Embryonic facial prominence (tissue), 1 donor: ENCODE results near the gene CYP8B1.
"Not testable (repeated sequence)": the region's sequence is repeated elsewhere in the genome, so short reads cannot be mapped to it uniquely, and the experiment has no call there.

Source experiments
- DNase-seq: peaks from one replicate; pipeline ENCODE4 v3.0.0-alpha.2; 2016; ENCODE audit errors: extremely low spot score

The CYP8B1 gene

DNA sequence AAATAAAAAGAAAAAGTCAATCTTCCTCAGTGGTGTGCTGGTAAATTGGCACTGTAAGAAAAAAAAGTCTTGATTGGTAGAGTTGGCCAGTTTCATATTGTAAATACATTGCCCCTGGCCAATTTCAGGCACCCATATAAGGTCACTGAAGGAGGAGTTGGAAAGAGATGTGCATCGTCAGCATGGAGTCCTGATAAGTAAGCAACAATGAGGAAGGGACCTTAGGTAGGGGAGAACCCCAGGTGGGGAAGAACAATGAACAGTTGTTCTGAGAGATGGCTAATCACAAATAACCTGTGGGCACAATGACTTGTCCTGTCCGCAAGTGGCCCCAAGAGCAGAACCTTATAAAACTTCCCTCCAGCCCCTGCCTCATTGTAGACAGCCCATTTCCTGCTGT is 8.6 kb upstream of the CYP8B1 start:
- DNase-seq, result no peak

DNA sequence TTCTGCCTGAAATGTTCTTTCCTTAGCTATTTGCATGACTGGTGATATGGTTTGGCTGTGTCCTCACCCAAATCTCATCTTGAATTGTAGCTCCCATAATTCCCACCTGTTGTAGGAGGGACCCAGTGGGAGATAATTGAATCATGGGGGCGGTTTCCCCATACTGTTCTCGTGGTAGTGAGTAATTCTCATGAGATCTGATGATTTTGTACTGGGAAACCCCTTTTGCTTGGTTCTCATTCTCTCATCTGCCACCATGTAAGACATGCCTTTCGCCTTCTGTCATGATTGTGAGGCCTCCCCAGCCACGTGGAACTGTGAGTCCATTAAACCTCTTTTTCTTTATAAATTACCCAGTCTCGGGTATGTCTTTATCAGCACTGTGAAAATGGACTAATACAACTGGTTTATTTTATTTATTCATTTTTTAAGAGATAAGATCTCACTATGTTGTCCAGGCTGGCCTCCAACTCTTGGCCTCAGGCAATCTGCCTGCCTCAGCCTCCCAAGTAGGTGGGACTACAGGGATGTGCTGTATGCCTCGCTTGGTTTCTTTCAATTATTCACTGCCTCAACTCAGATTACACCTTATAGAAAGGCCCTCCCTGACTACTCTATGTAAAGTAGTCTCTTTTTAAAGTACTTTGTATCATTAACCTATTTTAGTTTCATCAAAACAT is 7.7 kb upstream of the CYP8B1 start:
- DNase-seq, result not testable (repeated sequence)

DNA sequence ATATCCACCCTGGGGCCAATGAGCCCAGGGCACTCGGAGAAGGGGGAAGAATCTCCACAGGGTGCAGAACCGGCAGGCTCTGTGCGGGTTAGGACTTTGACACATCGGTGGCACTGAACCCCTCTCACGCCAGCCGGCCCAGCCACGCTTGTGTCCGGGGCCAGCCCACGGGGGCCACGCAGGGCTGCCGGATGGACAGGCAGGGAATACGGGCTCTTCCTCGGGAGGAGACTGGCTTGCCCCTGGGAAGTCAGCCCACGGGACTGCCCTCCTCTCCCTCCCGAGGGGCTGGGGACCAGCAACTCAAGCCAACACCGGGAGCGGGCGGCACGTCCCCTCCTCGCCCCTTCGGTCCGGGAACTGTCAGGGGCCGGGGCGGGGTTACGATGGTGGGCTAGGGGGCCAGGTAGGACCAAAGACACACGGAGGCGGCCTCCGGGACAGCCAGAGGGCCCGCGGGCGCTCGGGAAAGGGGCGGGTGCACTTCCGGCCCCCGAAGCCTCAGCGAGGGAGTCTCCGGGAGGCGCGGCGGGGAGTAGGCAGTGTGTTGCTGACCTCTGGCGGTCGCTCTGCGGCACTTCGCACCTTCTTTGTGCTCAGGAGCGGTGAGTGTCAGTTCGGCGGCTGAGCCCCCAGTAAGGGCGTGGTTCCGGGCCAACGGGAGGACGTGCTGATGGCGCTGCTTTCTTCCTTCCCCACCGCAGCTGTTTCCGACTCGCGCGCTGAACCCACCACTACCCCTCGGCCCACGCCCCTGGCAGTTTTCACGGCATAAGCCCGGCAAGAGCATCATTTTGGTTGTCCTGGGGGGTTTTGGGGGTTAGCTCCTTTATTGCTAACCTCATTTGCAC is 5.1 kb upstream of the CYP8B1 start:
- DNase-seq, result peak; percentile 62

DNA sequence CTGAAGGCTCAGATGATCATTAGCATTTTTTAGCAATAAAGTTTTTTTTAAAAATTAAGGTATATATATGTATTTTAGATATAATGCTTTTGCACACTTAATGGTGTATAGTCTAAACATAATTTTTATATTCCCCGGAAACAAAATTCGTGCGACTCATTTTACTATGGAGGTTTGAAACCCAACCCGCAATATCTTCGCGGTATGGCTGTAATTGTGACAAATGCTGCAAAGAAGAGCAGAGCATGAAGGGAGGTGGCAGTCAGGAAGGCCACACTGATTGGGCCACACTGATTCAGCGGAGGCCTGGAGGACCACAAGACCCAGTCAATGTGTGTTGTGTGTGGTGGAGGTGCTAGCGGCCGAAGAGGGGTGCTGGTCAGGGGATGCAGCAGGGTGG is 4.5 kb upstream of the CYP8B1 start:
- no peak for DNase-seq

DNA sequence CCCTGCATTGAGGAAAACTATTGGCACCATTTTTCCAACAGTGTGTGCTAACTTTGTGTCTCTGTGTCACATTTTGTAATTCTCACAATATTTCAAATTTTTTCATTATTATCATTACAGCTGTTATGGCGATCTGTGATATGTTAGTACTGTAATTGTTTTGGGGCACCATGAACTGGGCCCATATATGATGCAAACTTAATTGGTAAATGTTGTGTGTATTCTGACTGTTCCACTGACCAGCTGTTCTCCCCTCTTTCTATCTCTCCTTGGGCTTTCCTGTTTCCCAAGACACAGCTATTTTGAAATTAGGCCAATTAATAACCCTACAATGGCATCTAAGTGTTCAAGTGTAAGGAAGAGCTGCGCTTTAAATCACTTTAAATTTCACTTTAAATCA is 2.2 kb upstream of the CYP8B1 start:
- DNase-seq, result no peak

DNA sequence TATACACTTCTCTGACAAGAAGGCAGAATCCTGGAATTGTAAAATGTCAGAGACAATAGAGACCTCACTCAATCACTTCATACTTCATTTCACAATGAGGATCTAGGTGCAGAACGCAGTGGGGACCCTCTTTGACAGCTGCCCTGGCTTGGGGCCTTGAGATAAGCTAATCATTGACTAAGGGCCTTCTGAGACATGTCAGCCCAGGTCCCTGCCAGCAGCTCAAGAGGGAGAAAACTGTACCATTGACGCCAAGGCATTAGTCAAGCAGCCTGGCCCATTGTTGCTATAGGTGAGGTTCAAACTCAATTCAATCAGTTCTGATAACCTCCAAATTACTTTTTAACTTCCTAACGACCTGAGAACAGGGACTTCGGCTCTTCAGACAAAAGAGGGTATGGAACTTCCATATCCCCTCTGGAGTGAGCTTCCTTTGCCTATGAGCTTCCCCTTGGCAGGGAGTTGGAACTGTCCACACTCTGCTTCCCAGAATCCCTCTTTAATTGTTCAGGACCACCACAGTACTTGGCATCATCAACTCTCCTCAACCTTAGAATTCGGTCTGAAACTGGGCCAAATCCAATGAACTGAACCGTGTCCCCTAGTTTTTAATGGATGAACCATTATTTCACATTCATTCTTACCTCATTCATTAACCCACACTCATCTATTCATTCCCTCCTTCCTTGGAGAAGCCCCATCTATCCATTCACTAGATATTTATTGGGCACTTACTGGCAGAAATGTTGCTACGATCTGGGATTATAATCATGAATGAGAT is 1.5 kb upstream of the CYP8B1 start:
- DNase-seq, result no peak

DNA sequence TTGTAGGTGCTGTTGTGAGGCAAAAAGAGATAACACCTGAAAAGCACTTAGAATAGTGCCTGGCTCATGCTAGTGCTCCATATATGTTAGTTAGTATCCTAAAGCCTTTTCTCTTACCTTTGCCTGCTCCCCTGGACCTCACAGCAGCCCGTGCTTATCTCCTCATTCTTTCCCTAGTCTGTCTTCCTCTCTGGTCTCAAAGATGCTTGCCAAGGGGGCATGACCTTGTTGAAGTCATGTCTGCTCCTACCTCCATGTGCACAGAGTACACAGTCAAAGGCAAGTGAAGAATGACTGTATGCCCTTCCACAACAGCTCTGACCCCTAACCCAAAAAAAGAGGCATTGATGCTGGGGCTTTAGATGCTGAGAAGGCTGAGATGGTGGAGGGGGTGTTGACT is 722 bp upstream of the CYP8B1 start:
- no peak for DNase-seq

DNA sequence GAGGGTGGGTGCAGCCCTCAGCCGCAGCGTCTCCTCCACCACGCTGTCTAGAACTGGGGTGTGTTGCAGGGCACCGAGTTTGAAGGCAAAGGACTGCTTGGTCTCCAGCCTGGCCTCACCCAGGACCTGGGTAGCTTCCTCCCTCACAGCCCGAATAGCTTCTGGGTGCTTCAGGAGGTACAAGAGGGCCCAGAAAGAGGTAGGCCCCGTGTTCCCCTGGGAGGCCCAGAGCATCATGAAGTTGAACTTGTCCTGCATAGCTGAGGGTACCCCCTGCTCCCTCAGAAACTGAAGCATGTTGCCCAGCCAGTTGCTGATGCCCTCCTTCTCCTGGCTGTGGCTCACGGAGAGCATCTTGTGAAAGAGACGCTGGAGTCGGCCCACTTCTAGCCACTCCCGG is 930 bp downstream of the CYP8B1 start:
- no peak for DNase-seq

DNA sequence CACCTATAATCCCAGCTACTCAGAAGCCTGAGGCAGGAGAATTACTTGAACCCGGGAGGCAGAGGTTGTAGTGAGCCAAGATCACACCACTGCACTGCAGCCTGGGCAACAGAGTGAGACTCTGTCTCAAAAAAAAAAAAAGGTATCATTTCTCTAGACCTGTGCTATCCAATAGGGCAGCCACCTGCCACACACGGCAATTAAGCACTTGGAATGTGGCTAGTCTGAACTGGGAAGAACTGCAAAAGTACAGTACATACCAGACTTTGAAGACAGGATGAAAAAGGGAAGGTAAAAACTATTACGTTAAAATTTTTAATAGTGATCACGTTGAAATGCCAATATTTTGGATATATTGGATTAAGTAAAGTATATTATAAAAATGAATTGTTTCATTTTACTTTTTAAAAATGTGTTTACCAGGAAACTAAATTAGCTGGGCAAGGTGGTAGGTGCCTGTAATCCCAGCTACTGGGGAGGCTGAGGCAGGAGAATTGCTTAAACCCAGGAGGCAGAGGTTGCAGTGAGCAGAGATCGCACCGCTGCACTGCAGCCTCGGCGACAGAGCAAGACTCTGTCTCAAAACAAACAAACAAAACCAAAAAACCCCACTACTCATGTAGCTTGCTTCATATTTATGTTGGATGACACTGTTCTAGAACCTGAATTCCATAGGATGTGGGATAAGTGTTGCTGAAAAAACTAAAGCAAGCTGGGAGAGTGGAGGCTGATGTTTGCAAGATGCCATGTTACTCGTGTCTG is 2.3 kb downstream of the CYP8B1 start:
- DNase-seq, result no peak

DNA sequence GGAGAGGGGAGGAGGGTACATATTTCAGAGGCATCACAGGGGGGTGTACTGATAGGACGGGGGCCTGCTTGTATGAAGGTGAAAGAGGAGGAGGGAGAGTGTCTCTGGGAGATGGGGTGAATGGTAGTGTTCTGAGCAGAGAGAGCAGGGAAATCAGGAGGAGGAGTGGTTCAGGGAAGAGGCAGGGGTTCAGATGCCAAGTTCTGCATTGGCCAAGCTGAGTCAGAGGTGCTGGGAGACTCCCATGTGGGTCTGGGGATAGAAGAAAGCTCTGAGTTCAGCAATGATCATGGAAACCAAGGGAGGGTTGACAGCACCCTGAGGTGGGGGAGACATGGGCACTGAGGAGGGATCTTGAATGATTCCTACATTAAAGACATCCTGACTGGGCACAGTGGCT is 3.0 kb downstream of the CYP8B1 start:
- DNase-seq, result no peak

DNA sequence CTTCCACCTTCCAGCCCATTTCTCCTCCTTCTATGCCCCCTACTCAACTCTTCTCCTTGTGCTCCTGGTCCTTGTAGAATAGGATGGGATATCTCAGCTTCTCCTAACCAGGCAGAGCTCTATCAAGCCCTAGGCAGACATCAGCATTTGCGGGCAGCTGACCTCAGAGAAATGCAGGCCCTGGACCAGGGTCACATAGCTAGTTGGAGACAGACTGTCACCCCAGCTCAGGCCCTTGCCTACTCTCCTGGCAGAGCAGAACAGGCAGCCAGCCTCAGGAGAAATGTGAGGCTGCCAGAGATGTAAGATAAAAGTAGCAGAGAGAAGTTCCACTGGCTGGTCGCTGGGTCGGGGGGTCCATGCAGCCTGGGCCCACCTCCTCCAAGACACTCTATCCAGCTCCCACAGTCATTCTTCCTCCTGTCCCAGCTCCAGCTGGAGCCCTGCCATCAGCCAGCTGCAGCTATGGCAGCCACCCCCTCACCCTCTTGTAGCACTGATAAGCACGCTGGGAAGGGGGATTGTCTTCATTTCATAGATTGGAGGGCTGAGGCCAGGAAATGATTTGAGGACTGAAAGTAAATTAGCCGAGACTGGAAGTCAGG is 4.0 kb downstream of the CYP8B1 start:
- no peak for DNase-seq

DNA sequence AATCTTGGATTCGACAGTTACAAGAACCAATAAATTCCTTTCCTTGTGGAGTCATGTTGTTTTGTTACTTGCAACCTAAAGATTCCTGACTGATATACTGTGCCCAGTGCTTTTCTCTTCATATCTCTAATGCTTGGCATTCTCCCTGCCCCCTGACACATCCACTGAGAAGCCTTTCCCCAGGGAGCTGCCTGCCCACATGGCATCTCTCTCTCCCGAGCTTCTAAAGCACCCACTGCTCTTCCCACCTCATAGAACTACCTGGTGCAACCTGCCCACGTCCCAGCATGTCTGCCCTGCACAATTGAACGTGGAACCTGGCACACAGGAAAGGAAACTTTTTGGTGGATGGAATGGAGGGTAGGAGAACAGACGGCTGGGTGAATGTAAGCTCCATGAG is 6.8 kb downstream of the CYP8B1 start:
- no peak for DNase-seq

DNA sequence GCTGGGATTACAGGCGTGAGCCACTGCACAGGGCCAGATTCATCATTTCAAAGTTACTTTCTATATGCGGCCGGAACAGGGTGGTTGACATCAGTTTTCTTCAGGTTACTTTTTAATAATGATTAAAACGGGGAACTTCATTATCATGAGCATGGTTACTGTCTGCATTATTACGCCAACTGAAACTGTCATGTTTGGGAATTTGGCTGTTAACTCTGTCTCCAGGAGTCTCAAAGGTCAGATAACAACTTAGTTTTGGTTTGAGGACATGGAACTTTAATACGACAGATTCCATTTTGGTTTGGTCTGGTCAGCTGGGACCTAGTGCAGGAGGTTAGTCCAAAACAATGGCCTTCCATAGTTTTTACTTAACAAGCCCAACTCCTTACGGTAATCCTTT is 8.5 kb downstream of the CYP8B1 start:
- no peak for DNase-seq

DNA sequence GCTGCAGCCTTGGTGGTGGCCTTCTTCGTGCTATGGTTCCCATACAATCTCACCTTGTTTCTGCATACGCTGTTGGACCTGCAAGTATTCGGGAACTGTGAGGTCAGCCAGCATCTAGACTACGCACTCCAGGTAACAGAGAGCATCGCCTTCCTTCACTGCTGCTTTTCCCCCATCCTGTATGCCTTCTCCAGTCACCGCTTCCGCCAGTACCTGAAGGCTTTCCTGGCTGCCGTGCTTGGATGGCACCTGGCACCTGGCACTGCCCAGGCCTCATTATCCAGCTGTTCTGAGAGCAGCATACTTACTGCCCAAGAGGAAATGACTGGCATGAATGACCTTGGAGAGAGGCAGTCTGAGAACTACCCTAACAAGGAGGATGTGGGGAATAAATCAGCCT is 10.4 kb downstream of the CYP8B1 start:
- no peak for DNase-seq

DNA sequence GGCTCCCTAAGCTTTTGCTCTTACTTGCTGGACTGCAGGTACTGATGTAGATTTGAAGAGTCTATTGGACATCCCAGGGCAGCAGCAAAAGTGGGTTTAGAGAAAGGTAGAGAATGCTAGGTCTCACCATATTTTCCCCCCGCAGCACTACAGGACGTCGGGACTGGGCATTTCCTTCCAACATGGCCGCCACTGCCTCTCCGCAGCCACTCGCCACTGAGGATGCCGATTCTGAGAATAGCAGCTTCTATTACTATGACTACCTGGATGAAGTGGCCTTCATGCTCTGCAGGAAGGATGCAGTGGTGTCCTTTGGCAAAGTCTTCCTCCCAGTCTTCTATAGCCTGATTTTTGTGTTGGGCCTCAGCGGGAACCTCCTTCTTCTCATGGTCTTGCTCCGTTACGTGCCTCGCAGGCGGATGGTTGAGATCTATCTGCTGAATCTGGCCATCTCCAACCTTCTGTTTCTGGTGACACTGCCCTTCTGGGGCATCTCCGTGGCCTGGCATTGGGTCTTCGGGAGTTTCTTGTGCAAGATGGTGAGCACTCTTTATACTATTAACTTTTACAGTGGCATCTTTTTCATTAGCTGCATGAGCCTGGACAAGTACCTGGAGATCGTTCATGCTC is 11.2 kb downstream of the CYP8B1 start:
- DNase-seq, result no peak

DNA sequence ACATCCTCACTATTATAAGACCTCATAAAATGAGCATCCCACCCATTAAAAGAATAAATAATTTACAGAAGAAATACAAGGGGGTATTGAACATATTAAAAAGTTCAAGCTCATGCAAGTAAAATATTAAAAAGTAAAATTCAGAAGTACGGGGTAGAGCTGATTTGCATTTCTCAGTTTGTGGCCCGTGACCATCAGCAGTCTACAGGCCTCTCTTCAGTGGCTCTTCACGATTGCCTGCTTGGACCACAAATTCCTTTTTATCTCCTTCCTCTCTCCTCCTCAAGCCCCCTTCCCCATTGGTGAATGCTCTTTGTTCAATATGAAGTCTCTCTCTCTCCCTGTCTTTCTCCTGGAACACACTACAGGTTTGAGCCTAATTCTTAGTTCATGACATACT is 19.1 kb downstream of the CYP8B1 start:
- DNase-seq, result no peak

DNA sequence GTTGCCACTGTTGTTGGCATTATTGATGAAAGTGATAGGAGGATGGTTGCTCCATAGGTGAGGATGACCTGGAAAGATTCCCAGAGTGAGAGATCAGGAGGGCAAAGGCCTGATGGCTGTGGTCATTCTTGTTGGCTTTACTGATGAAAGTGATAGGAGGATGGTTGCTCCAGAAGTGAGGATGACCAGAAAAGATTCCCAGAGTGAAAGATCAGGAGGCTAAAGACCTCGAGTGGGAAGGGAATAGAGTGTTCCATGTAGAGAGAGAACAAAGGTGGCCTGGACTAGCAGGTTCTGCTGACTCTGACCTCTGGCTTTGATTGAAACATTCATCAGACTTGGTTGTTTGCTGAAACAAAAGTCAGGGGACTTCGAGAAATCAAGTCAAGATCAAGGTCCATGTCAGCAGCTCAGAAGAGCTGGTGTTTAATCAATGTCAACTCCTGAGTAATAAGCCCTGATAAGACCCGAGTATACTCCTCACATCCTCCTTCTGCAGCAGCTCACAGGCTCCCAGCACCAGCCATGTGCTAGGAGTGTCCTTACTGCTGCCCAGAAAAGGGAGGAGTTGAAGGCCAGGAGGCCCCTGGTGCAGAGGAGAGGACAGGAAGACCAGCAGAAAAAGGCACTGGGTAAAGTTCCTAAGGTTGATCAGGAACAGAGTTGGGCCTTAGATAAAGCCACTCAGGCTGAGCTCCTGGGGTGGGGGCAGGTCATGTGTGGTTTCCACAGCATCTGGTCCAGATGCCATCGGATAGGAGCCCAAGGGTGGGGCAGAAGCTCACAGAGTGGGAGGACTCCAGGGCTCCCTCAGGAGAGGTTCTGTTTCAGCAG is 19.9 kb downstream of the CYP8B1 start:
- no peak for DNase-seq

DNA sequence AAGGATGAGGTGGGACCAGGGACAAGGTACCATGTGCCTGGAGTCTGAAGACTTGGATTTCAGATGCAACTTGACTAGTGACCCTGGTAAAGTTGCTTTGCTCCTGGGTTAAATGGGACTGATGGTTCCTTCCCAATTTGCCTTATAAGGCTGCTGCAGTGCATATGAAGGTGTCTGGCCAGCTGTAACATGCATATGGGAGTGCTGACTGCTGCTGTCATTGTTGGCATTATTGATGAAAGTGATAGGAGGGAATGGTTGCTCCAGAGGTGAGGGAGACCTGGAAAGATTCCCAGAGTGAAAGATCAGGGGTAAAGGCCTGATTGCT is 20.5 kb downstream of the CYP8B1 start:
- no peak for DNase-seq

DNA sequence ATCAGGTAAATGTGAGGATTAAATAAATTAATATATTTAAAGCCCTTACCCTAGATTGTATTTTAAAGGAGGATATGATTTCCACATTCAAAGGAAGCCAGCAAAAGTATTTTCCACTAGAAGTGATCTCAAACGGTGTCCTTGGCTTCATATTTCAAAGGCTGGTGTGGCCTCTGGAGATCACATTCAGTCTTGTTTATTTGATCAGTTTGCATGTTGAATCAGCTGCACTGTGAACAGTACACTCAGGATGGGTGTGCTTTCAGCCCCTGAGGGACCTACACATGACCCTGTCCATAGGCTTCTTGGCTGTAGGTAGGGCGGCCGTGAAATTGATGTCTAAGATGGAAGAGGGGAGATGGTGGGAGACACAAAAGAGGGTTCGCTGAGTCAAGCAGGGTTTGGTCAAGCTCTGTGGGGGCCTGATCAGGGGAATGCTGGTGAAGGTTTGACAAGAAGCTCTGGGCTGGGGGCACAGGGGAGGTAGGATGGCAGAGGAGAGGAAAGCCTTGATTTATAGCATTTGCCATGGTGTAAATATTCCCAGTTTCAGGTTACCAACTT is 21.9 kb downstream of the CYP8B1 start:
- no peak for DNase-seq

DNA sequence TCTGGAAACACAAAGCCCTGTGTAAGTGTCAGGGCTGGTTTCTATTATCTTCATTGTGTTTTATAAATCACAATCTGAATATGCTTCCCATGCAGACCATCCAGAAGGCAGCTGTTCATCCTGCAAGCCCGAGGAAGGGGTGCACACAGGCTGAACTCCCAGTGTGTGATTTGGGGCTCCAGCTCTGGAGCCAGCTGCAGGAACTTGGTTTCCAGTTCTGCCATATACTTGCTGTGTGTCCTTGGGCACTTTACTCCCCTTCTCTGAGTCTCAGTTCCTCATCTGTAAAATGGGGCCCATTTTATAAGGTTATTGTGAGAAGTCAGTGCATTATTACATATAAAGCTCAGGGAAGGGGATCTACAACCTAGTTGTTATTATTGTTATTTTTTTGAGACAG is 22.6 kb downstream of the CYP8B1 start:
- no peak for DNase-seq
